TTC549 (cell line): ENCODE results near the gene TIFAB.
A peak's percentile ranks its signal among the peaks of the same experiment; 100 is the strongest.

Source experiments
- FAIRE-seq: peaks from 2 replicates; lab custom pipeline; 2012; peaks lifted over from hg19 to GRCh38; lab: Jason Lieb, UNC

Gene TIFAB

DNA sequence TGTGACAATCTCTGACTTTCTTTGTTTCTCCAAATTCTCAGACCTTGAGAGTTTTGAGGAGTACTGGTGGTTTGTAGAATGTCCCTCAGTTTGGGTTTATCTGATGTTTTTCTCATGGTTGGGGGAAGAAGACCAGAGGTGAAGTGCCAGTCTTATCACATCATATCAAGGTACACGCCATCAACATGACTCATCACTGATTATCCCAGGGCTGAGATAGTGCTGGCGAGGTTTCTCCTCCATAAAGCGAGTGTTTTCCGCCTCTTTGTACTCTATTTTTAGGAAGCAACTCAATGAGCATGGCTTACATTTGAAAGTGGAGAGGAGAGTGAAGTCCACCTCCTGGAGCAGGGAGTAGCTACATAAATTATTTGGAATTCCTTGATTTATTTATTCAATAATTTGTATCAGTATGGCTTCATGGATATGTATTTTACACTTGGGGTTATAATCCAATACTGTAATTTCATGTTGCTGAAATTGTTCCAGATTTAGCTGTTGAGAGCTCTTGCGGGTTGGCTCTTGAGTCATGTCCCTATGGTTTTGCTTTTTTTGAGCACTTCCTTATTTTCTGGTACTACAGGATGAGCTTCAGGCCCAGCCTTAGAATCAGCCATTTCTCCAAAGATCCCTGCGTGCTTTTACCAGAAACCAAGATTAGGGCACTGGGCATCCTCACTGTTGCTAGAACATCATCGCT lies 28.9 kb downstream of the TIFAB start:
- no peak for FAIRE-seq

DNA sequence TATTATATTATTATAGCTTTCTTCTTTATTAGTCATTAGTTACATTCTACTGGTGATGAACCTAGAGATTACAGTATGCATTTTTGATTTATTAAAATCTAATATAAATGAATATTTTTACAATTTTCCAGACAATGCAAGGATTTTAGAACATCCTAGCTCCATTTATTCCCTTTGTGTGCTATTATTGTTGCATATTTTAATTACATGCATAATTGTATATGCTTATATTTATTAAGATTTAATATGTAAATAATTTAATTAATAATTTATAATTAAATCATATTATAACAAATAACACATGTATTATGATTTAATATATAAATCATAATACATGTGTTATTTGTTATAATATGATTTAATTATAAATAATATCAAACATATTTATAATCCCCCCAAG lies 29.7 kb downstream of the TIFAB start:
- peak; percentile 89 for FAIRE-seq

DNA sequence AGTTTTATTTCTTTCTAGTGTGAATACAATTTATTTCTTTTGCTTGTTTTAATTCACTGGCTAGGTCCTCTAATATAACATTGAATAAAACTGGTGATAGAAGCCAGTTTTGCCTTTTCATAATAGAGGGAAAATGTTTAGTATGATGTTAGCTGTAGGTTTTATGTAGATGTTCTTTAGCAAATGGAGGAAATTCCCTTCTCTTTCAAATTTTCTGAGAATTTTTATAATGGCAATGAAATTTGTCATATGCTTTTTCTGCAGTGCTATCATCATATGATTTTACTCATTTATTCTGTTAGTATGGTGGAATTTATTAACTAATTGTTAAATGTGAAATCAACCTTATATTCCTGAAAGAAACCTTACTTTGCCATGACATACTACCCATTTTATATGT lies 35.1 kb downstream of the TIFAB start:
- FAIRE-seq: no peak

DNA sequence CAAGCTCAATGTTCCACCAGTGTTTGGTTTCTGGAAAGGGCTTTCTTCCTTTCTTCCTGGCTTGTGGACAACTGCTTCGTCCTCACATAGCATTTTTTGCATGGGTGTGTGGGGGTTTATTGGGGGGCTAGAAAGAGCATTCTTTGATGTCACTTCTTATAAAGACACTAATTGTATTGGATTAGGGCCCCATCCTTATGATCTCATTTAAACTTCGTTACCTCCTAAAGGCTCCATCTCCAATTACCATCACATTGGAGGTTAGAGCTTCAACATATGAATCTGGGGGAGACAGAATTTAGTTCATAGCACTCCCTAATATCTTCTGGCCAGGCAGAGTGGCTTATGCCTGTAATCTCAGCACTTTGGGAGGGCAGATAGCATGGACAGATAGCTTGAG lies 47.1 kb downstream of the TIFAB start:
- no peak for FAIRE-seq

DNA sequence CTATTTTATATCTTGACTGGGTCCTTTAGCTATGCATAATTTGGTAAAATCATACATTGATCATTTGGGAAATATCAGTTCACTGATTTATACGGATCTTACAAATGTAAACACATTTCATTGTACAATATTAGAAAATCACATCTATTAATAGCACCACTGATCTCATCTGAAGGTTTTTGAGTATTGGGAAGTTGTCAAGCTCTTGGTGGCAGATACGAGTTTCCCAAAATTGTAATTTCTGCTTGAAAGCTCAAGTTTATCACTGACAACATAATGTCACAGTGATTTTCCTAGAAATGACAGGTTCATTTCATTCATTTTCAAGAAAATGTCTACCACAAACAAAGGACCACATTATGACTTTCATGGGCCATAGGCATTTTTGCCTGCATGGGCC lies 50.1 kb downstream of the TIFAB start:
- no peak for FAIRE-seq

DNA sequence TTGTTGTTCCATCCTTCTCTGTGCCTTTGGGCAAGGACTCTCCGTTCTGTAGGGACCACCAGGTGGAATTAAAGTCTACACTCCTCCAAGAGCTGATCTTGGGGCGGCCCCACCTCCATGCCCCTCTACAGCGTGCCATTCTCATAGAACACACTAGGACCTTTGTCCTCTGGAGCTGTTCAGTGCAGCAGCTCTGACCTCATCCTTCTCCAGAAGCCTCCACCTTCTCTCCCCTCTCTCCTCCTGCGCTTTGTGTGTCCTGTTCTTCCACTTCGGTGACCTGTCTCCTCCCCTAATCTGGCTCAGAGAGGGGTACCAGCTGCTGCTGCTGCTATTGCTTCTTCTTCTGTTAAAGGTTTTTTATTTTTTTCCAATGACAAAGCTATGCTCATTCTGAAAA lies 51.3 kb downstream of the TIFAB start:
- FAIRE-seq: no peak

DNA sequence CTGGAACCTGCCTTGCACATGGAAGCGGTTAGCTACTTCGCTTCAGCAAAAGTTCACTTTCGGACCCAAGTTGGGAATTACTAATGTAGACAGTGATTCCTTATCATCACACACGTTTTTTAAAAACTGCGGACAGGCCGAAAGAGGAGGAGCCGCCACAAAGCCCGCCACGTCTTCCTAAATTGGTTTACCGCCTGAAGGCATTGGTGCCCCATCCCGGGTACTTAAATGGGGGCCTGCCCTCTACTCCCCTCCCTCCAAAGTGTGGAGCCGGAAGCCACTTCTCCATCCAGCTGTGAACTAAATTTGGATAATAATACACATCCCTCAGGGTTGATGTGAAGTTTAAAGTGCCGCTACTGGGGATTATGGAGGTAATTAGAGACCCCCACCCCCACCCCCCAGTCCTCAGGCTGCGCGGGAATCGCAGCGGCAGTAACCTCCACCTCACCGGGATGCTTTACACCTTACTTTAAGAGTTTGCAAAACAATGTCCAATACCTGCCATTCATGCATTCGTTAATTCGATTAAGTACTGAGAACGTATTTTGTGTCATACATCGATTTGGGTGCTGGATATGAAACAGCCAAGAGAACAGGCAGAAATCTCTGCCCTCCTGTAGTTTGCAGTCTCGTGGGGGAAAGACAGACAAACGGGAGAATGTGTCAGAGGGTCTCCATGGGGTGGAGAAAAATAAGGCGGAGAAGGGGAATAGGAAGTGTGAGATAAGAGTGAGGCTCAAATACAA lies 52.2 kb downstream of the TIFAB start:
- no peak for FAIRE-seq

DNA sequence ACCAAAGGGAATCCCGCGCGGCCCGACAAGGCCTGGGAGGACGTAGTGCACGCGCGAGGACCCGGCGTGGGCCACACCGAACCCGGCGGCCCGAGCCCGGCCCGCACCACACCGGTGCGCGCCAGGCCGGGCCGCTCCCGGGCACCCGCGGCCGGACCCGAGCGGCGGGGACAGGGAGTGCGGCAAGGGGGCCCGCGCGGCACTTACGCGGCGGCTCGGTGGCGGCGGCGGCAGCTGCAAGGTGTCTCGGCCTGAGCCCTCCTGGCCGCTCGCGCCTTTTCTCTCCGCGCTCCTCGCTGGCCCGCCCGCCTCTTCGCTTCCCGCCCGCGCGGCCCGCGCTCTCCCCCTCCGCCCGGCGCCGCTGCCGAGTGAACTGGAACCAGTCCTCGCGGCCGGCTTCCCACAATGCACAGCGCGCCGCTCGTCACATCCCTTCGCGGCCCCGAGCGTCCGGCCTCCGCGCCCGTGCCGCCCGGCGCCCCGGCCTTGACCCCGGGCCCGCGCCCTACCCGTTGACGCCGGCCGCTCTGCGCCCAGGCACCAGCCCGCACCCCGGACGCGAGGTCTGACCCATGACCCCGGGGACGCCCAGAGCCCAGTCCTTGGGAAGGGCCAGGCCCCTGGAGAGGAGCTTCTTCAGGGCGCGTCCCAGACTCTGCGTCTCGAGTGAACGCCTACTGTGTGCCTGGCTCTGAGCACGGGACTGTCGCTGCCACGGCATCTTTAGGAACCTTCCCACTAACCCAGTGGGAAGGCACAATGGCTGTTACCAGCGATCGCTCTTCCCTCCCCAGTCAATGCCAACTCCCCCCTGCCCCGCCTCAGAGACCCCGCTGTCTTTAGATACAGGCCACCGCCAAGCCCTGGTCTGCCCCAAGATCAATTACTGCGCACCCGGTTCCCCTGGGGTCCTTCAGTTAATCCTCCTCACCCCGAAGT lies 53.0 kb downstream of the TIFAB start, which contains the start of gene MACROH2A1:
Gene MACROH2A1, minus strand, starts transcription at position 377 of the 939 bp plus-strand sequence. CDS start 10,138 bp downstream, outside the sequence.
- no peak for FAIRE-seq

DNA sequence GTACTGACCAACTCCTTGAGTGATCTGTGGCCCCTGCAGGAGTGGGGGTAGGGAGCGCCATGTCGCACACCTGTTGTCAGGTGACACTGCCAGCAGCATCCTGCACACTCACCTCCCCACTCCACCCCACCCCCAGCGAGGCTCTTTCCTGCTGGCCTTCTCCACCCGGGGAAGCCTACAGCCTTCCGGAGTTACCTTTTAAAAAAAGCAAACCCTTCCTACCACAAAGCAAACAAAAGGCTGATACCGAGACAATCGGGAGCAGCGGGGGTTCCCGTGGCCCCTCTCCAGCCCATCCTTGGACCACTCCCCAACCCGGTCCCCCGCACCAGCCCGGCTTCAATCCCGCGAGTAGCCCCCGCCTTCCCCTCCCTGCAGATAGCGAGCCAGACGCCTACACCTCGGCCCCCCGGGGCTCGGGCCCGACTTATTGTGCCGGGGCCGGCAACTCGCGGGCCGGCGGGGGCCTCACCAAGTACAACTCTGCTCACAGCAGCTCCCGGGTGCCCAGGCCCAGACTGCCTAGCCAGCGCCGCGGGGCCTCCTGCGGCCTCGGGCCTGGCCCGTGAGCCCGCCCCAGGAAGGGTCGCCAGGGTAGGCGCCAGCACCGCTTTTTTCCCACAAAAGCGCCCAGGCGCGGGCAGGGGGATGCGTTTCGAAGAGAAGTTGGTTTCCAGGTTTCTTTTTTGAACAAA lies 53.8 kb downstream of the TIFAB start:
- no peak for FAIRE-seq
